GM18868 (cell line): ENCODE measurements around the gene OR6C70.

Source experiments
- ATAC-seq: cut with Tn5 transposase; IDR thresholded peaks from one replicate; pipeline ENCODE4 v1.9.1; 2021; ENCODE audit warnings: mild to moderate bottlenecking, moderate library complexity; ENCODE audit not compliant: unreplicated experiment

The OR6C70 gene

DNA sequence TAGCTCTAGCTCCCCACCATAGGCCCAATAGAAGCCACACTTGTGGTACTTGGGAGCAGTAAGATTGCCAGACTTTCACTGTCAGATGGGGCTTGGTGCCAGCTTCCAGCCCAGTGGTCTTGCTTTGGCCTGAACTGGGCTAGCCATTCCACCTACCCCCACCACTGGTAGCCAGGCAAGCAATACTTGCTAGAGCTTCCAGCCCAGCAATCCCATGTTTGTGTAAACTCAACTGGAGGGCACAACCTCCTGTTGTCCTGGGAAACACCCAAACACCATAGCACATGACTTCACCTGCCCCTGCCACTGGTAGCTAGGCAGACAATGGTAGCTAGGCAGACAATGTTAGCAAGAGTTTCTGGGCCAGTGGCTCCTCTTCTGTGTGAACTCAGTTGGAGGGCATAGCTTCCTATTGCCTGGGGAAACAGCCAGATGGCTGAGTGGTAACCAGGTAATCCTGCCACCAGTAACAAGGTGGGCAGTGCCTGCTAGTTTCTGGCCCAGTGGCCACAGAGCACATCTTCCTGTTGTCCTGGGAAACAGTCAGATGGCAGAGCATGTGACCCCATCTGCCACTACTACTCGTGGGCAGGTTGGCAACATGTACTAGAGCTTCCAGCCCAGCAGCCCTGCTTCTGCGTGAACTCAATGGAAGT is 49.5 kb downstream of the OR6C70 start:
- no peak for ATAC-seq
